Prostate gland (tissue), 2 donors: ENCODE measurements around the gene KRT2.

Source experiments
- CTCF ChIP-seq, 4 experiments: fragments of 200-600 bp in 2 of 4; fragments of 450-650 bp in 2 of 4; sonication (generic) in 2 of 4; IDR thresholded peaks; 1 replicate in 3 of 4; 2 replicates in 1 of 4; pipeline ENCODE4 v1.5.1; 2016 to 2019; ENCODE audit warnings: antibody characterized with exemption in 4 of 4, mild to moderate bottlenecking in 2 of 4, moderate library complexity in 2 of 4
- POLR2A ChIP-seq: fragments of 450-650 bp; IDR thresholded peaks from one replicate; pipeline ENCODE4 v1.6.1; 2016; ENCODE audit warnings: antibody characterized with exemption, mild to moderate bottlenecking
- POLR2AphosphoS5 ChIP-seq: sonication (generic); formaldehyde crosslinking; IDR thresholded peaks from one replicate; pipeline ENCODE4 v1.6.1; 2017; ENCODE audit warnings: antibody characterized with exemption

- TF ChIP-seq CTCF (IDR thresholded peaks at IDR 0.05) (no peak), POLR2A (no peak), POLR2AphosphoS5 (no peak)
These were observed 21.3 kb downstream of the KRT2 start for GRCh38 chr12:52630599-52631200.
